ENCODE measurements around the gene SYCP2L. TPM values are rescaled to one million over a fixed set of nuclear protein-coding genes. Genes with fewer than 3 reads are reported as not detected.
"Not testable (repeated sequence)": the region's sequence is repeated elsewhere in the genome, so short reads cannot be mapped to it uniquely, and the experiment has no call there.

SYCP2L gene
- total RNA-seq, 4 donors from 2014 or later: 0.95 TPM; not detected in 3

DNA sequence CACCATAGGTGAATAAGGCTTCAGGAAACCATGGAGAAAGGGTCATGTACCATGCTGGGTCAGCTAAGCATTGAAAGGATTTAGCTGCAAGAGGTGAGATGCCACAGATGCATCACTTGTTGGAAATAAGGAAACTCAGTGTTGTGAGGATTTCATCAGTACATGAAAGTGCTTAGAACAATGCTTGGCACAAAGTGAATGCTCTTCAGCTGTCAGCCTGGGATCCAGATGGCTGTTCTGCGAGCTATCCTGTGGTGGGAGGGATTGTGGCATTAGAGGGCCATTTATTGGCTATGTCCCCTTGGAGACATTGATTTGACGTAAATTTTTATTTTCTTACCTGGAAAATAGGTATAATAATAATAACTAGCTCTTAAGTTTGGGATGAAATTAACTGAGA is 104.3 kb downstream of the SYCP2L start:
- DNase-seq: no peak
- TF ChIP-seq, protein P1, sequence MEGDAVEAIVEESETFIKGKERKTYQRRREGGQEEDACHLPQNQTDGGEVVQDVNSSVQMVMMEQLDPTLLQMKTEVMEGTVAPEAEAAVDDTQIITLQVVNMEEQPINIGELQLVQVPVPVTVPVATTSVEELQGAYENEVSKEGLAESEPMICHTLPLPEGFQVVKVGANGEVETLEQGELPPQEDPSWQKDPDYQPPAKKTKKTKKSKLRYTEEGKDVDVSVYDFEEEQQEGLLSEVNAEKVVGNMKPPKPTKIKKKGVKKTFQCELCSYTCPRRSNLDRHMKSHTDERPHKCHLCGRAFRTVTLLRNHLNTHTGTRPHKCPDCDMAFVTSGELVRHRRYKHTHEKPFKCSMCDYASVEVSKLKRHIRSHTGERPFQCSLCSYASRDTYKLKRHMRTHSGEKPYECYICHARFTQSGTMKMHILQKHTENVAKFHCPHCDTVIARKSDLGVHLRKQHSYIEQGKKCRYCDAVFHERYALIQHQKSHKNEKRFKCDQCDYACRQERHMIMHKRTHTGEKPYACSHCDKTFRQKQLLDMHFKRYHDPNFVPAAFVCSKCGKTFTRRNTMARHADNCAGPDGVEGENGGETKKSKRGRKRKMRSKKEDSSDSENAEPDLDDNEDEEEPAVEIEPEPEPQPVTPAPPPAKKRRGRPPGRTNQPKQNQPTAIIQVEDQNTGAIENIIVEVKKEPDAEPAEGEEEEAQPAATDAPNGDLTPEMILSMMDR (IDR thresholded peaks at IDR 0.05): no peak
- TF ChIP-seq EP300 (IDR thresholded peaks at IDR 0.05; ENCODE audit: low read depth): no peak
- no peak for TF ChIP-seq POLR2A (IDR thresholded peaks at IDR 0.05)
- TF ChIP-seq POLR2AphosphoS5 (IDR thresholded peaks at IDR 0.05): no peak
- H3K9me3 ChIP-seq: no peaks in the 10 kb centered on the region
- H3K4me1 ChIP-seq: no peaks in the 10 kb centered on the region
- H3K36me3 ChIP-seq: no peaks in the 10 kb centered on the region
- in situ Hi-C loops (cut with MboI; ENCODE audit: low pct_ligation_motif_present in 1 of 4, low pct_unique_long_range_greater_than_20kb in 1 of 4, low sequenced_read_pairs in 3 of 4): no loop called here
- intact Hi-C loops (cut with DNase I; ENCODE audit: low total_unique reads): no loop called here
- no peak overlapping the region for H3K27ac ChIP-seq
- H3K27me3 ChIP-seq: no peaks in the 10 kb centered on the region
- 19 to 20% methylated on average over 2 of the region's 2 CpGs for WGBS, 2 donors (ENCODE audit: low coverage in 1 of 2)
- H3K4me3 ChIP-seq: no peak overlapping the region

DNA sequence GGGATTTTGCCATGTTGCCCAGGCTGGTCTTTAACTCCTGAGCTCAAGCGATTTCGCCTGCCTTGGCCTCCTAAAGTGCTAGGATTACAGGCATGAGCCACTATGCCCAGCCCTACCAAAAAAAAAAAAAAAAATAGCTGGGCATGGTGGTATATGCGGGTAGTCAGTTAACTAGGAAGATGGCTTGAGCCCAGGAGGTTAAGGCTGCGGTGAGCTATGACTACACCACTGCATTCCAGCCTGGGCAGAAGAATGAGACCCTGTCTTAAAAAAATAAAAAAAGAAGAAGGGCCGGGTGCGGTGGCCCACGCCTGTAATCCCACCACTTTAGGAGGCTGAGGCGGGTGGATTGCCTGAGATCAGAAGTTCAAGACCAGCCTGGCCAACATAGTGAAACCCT is 107.0 kb downstream of the SYCP2L start:
- Histone ChIP-seq H3K27me3 (no peaks in the 10 kb centered on the region), H3K4me1 (no peaks in the 10 kb centered on the region), H3K9me3 (no peaks in the 10 kb centered on the region), H3K36me3 (no peaks in the 10 kb centered on the region), H3K4me3 (no peak overlapping the region), H3K27ac (no peak overlapping the region)
- intact Hi-C loops (cut with DNase I; ENCODE audit: low total_unique reads): no loop called here
- TF ChIP-seq EP300 (IDR thresholded peaks at IDR 0.05; ENCODE audit: low read depth): no peak
- 89 to 100% methylated on average over 2 to 8 of the region's 8 CpGs for WGBS, 2 donors (ENCODE audit: low coverage in 1 of 2)
- in situ Hi-C loops (cut with MboI; ENCODE audit: low pct_ligation_motif_present in 1 of 4, low pct_unique_long_range_greater_than_20kb in 1 of 4, low sequenced_read_pairs in 3 of 4): no loop called here
- no peak for DNase-seq

DNA sequence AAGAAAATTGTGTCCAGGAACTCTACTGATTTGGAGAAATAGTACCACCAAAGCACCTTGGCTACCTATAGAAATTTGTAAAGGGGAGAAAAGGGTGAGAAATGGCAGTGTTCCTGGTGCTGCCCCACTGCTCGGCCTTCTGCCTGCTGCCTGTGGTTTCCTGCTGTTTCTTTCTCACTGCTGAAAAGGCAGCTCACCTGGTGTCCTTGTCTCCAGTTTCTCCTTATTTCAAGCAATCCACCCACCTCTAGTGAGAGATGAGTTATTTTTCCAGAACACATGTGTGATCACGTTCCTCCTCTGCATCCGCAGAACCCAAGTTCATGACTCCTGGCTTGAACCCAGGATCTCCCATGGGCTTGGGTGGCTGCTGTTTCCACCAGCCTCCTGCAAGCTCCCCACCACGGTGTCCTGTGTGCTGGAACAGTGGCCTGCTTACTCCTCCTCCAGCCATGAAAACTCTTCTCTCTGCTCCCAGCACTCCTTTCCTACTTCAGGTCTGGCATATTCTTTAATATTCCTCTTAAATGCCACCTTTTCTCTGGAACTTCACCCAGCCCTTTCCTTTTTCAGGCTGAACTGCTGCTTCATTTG is 108.4 kb downstream of the SYCP2L start:
- H3K4me3 ChIP-seq: no peak overlapping the region
- H3K27ac ChIP-seq: no peak overlapping the region
- WGBS, 2 donors (ENCODE audit: low coverage in 1 of 2): 80 to 84% methylated on average over 1 to 4 of the region's 4 CpGs
- H3K27me3 ChIP-seq: no peaks in the 10 kb centered on the region
- H3K4me1 ChIP-seq: no peaks in the 10 kb centered on the region
- H3K36me3 ChIP-seq: no peaks in the 10 kb centered on the region
- H3K9me3 ChIP-seq: no peaks in the 10 kb centered on the region
- intact Hi-C loops (cut with DNase I; ENCODE audit: low total_unique reads): no loop called here
- in situ Hi-C loops (cut with MboI; ENCODE audit: low pct_ligation_motif_present in 1 of 4, low pct_unique_long_range_greater_than_20kb in 1 of 4, low sequenced_read_pairs in 3 of 4): no loop called here
- no peak for DNase-seq
- TF ChIP-seq, protein P1 (IDR thresholded peaks at IDR 0.05): no peak
- no peak for TF ChIP-seq POLR2AphosphoS5 (IDR thresholded peaks at IDR 0.05)
- no peak for TF ChIP-seq POLR2A (IDR thresholded peaks at IDR 0.05)
- TF ChIP-seq EP300 (IDR thresholded peaks at IDR 0.05; ENCODE audit: low read depth): no peak

DNA sequence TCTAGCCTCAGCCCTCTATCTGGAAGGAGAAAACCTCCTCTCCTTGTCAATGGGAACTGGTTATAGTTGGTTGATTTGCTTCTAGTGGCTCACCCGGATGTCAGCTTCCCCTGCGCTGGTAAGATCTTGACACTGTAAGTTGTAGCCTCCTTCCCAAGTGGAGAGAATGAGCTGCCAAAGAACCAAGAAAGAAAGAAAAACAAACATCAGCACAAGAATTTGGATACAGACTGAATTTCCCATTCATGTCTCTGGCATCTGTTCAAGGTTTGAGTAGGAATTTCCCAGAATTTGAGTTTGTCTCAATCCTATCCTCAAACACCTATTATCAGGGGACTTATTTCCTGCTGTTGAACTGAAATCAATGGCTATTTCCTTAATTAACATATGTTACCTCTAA is 113.1 kb downstream of the SYCP2L start:
- H3K4me3 ChIP-seq: no peak overlapping the region
- no peaks in the 10 kb centered on the region for H3K36me3 ChIP-seq
- TF ChIP-seq, protein P1 (IDR thresholded peaks at IDR 0.05): no peak
- no peak for TF ChIP-seq POLR2AphosphoS5 (IDR thresholded peaks at IDR 0.05)
- no peak for TF ChIP-seq EP300 (IDR thresholded peaks at IDR 0.05; ENCODE audit: low read depth)
- no peak for TF ChIP-seq POLR2A (IDR thresholded peaks at IDR 0.05)
- H3K4me1 ChIP-seq: no peaks in the 10 kb centered on the region
- no peak overlapping the region for H3K27ac ChIP-seq
- 38 to 67% methylated on average over 2 of the region's 2 CpGs for WGBS, 2 donors (ENCODE audit: low coverage in 1 of 2)
- in situ Hi-C loops (cut with MboI; ENCODE audit: low pct_ligation_motif_present in 1 of 4, low pct_unique_long_range_greater_than_20kb in 1 of 4, low sequenced_read_pairs in 3 of 4): no loop called here
- DNase-seq: no peak
- no peaks in the 10 kb centered on the region for H3K9me3 ChIP-seq
- intact Hi-C loops (cut with DNase I; ENCODE audit: low total_unique reads): no loop called here
- no peaks in the 10 kb centered on the region for H3K27me3 ChIP-seq

DNA sequence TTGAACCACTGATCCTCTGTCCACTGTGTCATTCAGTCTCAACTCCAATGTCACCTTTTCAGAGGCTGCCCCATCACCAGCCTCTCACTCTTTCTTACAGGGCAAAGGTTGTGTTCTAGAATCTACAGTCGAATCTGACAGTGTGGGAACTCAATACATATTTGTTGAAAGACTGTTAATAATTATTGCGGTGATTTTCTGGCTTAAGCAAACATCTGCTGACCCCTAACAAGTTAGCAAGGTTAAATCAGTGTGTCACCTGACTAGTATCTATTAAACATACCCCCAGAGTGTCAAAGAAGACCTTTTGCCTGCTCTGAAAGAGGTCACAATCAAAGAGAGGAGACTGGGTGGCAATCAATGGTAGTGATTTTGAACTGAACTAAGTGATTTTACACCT is 115.3 kb downstream of the SYCP2L start:
- in situ Hi-C loops (cut with MboI; ENCODE audit: low pct_ligation_motif_present in 1 of 4, low pct_unique_long_range_greater_than_20kb in 1 of 4, low sequenced_read_pairs in 3 of 4): no loop called here
- Histone ChIP-seq H3K4me3 (no peak overlapping the region), H3K27me3 (no peaks in the 10 kb centered on the region), H3K36me3 (no peaks in the 10 kb centered on the region), H3K9me3 (no peaks in the 10 kb centered on the region), H3K27ac (no peak overlapping the region), H3K4me1 (no peaks in the 10 kb centered on the region)
- 65% methylated on average over 2 of the region's 2 CpGs; no CpG with 5 or more reads in 1 of the 2 donors for WGBS, 2 donors (ENCODE audit: low coverage in 1 of 2)
- no peak for TF ChIP-seq POLR2A (IDR thresholded peaks at IDR 0.05)
- no peak for TF ChIP-seq POLR2AphosphoS5 (IDR thresholded peaks at IDR 0.05)
- no peak for TF ChIP-seq EP300 (IDR thresholded peaks at IDR 0.05; ENCODE audit: low read depth)
- TF ChIP-seq, protein P1 (IDR thresholded peaks at IDR 0.05): no peak
- intact Hi-C loops (cut with DNase I; ENCODE audit: low total_unique reads): no loop called here
- no peak for DNase-seq

DNA sequence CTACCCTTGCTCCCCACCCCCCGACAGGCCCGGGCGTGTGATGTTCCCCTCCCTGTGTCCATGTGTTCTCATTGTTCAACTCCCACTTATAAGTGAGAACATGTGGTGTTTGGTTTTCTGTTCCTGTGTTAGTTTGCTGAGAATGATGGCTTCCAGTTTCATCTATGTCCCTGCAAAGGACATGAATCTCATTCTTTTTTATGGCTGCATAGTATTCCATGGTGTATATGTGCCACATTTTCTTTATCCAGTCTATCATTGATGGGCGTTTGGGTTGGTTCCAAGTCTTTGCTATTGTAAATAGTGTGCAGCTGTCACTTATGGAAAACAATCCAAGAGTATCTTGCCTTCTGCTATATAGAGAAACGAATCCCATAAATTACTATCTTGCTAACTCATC is 116.4 kb downstream of the SYCP2L start:
- H3K4me3 ChIP-seq; intact Hi-C loops (cut with DNase I; ENCODE audit: low total_unique reads): not testable (repeated sequence)

More for the DNA sequence above, 116.4 kb downstream of the SYCP2L start:
- H3K9me3 ChIP-seq; DNase-seq; H3K27ac ChIP-seq; in situ Hi-C loops (cut with MboI; ENCODE audit: low pct_ligation_motif_present in 1 of 4, low pct_unique_long_range_greater_than_20kb in 1 of 4, low sequenced_read_pairs in 3 of 4); H3K27me3 ChIP-seq; H3K36me3 ChIP-seq; H3K4me1 ChIP-seq: not testable (repeated sequence)
- 78 to 88% methylated on average over 3 to 5 of the region's 5 CpGs for WGBS, 2 donors (ENCODE audit: low coverage in 1 of 2)

All from transverse colon (tissue), 4 donors.